ENCODE data around the gene GAPVD1. TPM values are rescaled to one million over a fixed set of nuclear protein-coding genes. Genes with fewer than 3 reads are reported as not detected.

GAPVD1 gene
- total RNA-seq, 4 donors from 2014 or later, result 34.8 to 65.4 (median 44.1) TPM

DNA sequence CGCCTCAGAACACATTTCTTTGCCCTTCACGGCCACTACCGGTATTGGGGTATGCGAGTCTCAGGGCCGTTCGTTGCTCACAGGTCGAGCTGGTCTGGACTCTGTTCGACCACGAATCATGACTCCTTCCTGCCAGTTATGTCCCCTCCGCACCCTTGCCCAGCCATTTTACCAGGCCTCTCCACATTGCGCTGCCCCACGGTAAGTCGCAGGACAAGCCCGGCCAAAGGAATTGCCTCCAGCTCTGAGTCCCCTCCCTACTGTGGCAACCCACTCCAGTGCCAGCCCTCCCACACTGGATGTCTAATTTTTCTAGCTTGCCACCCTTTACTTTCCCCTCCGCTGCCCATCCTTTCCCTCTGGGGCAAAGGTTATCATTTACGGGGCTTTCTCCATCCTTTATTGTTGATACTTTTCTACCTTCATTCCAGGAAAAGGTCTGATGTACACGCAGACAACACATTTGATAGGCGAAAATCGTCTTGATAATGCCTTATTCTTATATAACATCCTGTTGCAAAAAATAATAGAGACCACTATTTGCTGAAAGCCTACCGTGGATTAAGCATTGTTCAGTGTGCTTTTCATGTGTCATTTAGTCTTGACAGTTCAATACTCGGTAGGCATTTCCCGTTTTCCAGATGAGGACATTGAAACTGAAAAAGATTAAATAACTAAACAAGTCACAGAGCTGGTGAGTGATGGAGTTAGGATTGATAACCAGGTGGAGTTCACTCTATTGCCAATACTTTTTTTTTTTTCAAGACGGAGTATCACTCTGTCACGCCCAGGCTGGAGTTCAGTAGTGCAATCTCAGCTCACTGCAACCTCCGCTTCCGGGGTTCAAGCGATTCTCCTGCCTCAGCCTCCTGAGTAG lies 19.5 kb upstream of the GAPVD1 start:
- no peak for DNase-seq
- no peak for TF ChIP-seq POLR2A (IDR thresholded peaks at IDR 0.05)
- TF ChIP-seq, protein P1, sequence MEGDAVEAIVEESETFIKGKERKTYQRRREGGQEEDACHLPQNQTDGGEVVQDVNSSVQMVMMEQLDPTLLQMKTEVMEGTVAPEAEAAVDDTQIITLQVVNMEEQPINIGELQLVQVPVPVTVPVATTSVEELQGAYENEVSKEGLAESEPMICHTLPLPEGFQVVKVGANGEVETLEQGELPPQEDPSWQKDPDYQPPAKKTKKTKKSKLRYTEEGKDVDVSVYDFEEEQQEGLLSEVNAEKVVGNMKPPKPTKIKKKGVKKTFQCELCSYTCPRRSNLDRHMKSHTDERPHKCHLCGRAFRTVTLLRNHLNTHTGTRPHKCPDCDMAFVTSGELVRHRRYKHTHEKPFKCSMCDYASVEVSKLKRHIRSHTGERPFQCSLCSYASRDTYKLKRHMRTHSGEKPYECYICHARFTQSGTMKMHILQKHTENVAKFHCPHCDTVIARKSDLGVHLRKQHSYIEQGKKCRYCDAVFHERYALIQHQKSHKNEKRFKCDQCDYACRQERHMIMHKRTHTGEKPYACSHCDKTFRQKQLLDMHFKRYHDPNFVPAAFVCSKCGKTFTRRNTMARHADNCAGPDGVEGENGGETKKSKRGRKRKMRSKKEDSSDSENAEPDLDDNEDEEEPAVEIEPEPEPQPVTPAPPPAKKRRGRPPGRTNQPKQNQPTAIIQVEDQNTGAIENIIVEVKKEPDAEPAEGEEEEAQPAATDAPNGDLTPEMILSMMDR (IDR thresholded peaks at IDR 0.05), result no peak

DNA sequence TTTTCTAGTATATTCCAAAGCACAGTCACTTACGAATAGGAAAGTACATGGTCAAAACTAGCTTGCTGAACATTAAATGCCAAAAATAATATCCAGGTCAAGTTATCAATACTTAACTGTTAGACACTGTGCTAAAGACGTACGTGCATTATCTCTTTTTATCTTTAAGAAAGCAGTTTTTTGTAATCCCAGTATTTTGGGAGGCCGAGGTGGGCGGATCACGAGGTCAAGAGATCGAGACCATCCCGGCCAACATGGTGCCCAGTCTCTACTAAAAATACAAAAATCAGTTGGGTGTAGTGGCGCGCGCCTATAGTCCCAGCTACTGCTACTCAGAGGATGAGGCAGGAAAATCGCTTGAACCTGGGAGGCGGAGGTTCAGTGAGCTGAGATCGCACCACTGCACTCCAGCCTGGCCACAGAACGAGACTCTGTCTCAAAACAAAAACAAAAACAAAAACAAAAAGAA lies 17.8 kb upstream of the GAPVD1 start:
- peaks cover 4 to 10% (median 8%) of the 10 kb centered on the region in 3 donors for H3K36me3 ChIP-seq
- WGBS, 2 donors, result 93 to 94% methylated on average over 15 of the region's 15 CpGs
- no peak for DNase-seq
- H3K4me3 ChIP-seq, result no peak overlapping the region
- H3K4me1 ChIP-seq, result peaks cover 4 to 35% (median 21%) of the 10 kb centered on the region in 3 donors
- H3K27ac ChIP-seq, result no peak overlapping the region
- no peaks in the 10 kb centered on the region for H3K27me3 ChIP-seq
- intact Hi-C loops (cut with DNase I), result no loop called here
- TF ChIP-seq, protein P1 (IDR thresholded peaks at IDR 0.05), result no peak
- TF ChIP-seq POLR2A (IDR thresholded peaks at IDR 0.05), result no peak
- no peaks in the 10 kb centered on the region for H3K9me3 ChIP-seq

More for the DNA sequence above, 19.5 kb upstream of the GAPVD1 start:
- WGBS, 2 donors, result 20 to 26% methylated on average over 23 to 27 of the region's 27 CpGs
- Histone ChIP-seq H3K36me3 (peaks cover 21 to 27% (median 25%) of the 10 kb centered on the region in 3 donors), H3K4me3 (peak overlapping the region; percentile 63 to 99 (median 92)), H3K27me3 (no peaks in the 10 kb centered on the region), H3K4me1 (peaks cover 18 to 52% (median 39%) of the 10 kb centered on the region in 3 donors), H3K9me3 (no peaks in the 10 kb centered on the region), H3K27ac (peak overlapping the region; percentile 93 to 98 (median 97))
- intact Hi-C loops (cut with DNase I), result no loop called here

DNA sequence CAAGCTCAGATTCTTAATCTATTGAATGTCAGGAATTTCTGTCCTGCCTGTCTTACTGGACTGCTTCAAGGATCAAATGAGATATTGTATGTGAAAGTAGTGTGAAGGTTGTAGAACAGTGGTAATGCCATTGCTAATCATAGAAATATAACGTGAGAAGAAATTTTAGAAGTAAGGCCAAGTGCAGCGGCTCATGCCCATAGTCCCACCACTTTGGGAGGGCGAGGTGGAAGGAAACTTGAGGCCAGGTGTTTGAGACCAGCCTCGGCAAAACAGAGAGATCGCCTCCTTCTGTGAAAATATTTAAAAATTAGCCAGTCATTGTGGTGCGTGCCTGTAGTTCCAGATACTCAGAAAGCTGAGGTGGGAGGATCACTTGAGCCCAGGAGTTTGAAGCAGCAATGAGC lies 15.4 kb upstream of the GAPVD1 start:
- Histone ChIP-seq H3K27ac (no peak overlapping the region), H3K4me1 (peaks cover 0 to 19% (median 8%) of the 10 kb centered on the region in 3 donors), H3K36me3 (no peaks in the 10 kb centered on the region), H3K4me3 (no peak overlapping the region), H3K9me3 (no peaks in the 10 kb centered on the region), H3K27me3 (no peaks in the 10 kb centered on the region)
- TF ChIP-seq, protein P1 (IDR thresholded peaks at IDR 0.05), result no peak
- TF ChIP-seq POLR2A (IDR thresholded peaks at IDR 0.05), result no peak
- WGBS, 2 donors, result 80 to 88% methylated on average over 6 of the region's 6 CpGs
- no peak for DNase-seq
- intact Hi-C loops (cut with DNase I), result no loop called here

DNA sequence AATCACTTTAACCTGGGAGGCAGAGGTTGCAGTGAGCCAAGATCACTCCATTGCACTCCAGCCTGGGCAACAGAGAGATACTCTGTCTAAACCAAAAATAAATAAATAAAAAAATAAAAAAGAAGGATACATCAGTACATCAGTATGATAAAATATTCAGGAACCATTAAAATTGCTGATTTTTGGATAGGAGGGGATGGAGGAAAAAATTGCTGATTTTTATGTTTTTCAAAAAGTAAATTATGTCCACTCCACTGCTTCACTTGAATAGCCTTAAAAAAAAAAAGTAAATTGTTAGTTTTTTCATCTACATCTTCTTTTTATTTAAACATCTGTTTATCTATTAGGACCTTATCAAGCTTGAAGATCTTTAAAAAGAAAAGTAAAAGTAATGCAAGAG lies 7.4 kb upstream of the GAPVD1 start:
- Histone ChIP-seq H3K4me1 (no peaks in the 10 kb centered on the region), H3K27me3 (no peaks in the 10 kb centered on the region), H3K27ac (no peak overlapping the region), H3K4me3 (no peak overlapping the region), H3K9me3 (no peaks in the 10 kb centered on the region), H3K36me3 (no peaks in the 10 kb centered on the region)
- TF ChIP-seq POLR2A (IDR thresholded peaks at IDR 0.05), result no peak
- TF ChIP-seq, protein P1 (IDR thresholded peaks at IDR 0.05), result no peak
- intact Hi-C loops (cut with DNase I), result no loop called here
- no peak for DNase-seq

DNA sequence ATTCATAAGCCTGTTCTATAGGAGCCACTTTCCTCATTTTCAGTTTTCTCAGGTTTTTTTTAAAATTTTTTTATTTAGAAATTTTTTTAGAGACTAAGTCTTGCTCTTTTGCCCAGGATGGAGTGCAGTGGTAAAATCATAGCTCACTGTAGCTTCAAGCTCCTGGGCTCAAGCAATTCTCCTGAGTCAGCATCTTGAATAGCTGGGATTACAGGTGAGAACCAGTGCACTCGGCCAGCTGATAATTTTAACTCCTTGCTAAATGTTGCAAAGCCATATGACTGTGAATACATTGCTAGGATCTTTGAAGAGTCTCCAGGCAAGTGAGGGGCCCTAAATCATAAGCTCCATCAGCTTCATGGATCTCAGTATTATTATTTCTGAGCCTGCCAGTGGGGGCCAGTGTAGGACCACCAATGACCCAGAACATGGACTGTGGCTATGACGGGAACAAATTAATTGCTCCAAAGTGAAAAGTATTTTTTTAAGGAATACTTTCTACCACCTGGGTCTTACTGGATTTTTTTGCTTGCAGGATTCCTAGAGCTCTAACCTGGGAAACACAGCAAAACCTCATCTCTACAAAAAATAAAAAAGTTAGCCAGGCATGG lies 5.7 kb upstream of the GAPVD1 start:
- intact Hi-C loops (cut with DNase I), result no loop called here
- no peak overlapping the region for H3K27ac ChIP-seq
- H3K4me3 ChIP-seq, result no peak overlapping the region
- no peak for DNase-seq
- WGBS, 2 donors, result 37% methylated on average over 2 of the region's 2 CpGs
- H3K36me3 ChIP-seq, result no peaks in the 10 kb centered on the region
- no peaks in the 10 kb centered on the region for H3K9me3 ChIP-seq
- H3K27me3 ChIP-seq, result no peaks in the 10 kb centered on the region
- H3K4me1 ChIP-seq, result peaks cover 0 to 2% (median 1%) of the 10 kb centered on the region in 3 donors
- TF ChIP-seq, protein P1 (IDR thresholded peaks at IDR 0.05), result peak in 3 of 6 experiments; percentile 10 to 32 (median 24)
- TF ChIP-seq POLR2A (IDR thresholded peaks at IDR 0.05), result no peak

Data from esophagus squamous epithelium (tissue), 5 donors.